ENCODE measurements around the gene QRICH1. TPM values are rescaled to one million over a fixed set of nuclear protein-coding genes. Genes with fewer than 3 reads are reported as not detected.

Gene QRICH1
- total and polyA plus RNA-seq, 12 donors, result 21.1 to 72.5 (median 57.6) TPM

- no peaks in the 10 kb centered on the region for H3K9me3 ChIP-seq
- intact Hi-C loops (cut with DNase I), result no loop called here
- H3K4me1 ChIP-seq, result no peaks in the 10 kb centered on the region
- H3K4me3 ChIP-seq, result no peak overlapping the region
- H3K27me3 ChIP-seq, result no peaks in the 10 kb centered on the region
- 93 to 97% methylated on average over 1 of the region's 1 CpG for WGBS, 2 donors
- H3K36me3 ChIP-seq, result peaks cover 0 to 90% (median 32%) of the 10 kb centered on the region in 9 donors
- ATAC-seq, result no peak
- TF ChIP-seq, protein P1, sequence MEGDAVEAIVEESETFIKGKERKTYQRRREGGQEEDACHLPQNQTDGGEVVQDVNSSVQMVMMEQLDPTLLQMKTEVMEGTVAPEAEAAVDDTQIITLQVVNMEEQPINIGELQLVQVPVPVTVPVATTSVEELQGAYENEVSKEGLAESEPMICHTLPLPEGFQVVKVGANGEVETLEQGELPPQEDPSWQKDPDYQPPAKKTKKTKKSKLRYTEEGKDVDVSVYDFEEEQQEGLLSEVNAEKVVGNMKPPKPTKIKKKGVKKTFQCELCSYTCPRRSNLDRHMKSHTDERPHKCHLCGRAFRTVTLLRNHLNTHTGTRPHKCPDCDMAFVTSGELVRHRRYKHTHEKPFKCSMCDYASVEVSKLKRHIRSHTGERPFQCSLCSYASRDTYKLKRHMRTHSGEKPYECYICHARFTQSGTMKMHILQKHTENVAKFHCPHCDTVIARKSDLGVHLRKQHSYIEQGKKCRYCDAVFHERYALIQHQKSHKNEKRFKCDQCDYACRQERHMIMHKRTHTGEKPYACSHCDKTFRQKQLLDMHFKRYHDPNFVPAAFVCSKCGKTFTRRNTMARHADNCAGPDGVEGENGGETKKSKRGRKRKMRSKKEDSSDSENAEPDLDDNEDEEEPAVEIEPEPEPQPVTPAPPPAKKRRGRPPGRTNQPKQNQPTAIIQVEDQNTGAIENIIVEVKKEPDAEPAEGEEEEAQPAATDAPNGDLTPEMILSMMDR (IDR thresholded peaks at IDR 0.05), result no peak
- no peak overlapping the region for H3K27ac ChIP-seq
- no peak for DNase-seq
Measured at GRCh38 chr3:49053543-49053942, 40.3 kb downstream of the QRICH1 start.

DNA sequence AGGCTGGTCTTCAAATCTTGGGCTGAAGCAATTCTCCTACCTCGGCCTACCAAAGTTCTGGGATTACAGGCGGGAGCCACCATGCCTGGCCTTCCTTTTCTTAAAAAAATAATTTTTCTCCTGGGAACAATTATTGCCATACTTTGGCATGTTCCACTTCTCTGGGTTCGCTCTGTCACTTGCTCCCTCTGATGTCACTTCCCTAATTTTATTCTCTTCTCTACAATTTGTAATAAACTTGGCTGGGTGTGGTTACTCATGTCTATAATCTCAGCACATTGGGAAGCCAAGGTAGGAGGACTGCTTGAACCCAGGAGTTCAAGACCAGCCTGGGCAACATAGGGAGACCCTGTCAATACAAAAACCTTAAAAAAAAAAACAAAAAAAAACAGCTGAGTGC, 58.6 kb downstream of the QRICH1 start:
- H3K4me3 ChIP-seq, result no peak overlapping the region
- H3K36me3 ChIP-seq, result peaks cover 0 to 100% (median 39%) of the 10 kb centered on the region in 9 donors
- H3K27ac ChIP-seq, result peak overlapping the region in 1 of 10 donors; percentile 4
- DNase-seq (no peak), ATAC-seq (no peak)
- H3K9me3 ChIP-seq, result no peaks in the 10 kb centered on the region
- intact Hi-C loops (cut with DNase I), result no loop called here
- TF ChIP-seq, protein P1 (IDR thresholded peaks at IDR 0.05), result no peak
- no peaks in the 10 kb centered on the region for H3K27me3 ChIP-seq
- WGBS, 2 donors, result 86 to 94% methylated on average over 3 of the region's 3 CpGs
- H3K4me1 ChIP-seq, result peaks cover 0 to 7% (median 0%) of the 10 kb centered on the region in 9 donors

DNA sequence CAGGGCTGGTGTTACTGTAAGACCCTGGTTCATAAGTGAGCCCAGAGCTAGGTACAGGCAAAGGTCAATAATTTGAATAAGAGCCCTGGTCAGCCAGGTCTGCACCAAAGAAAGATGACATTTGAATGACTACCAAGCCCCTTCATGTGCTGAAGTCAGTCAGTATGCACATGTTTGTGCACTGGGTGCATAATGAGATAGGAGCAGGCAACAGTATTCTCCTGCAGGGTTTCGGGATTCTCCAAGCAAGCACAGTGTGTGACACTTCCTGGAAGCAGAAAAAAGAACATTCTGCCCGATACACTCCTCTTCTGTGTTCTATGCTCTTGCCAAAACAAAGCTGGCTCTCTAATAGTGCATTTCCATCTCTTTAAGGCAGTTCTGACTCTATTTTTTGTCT, 59.2 kb downstream of the QRICH1 start:
- DNase-seq (no peak), ATAC-seq (no peak)
- Histone ChIP-seq H3K36me3 (peaks cover 0 to 100% (median 33%) of the 10 kb centered on the region in 9 donors), H3K27me3 (no peaks in the 10 kb centered on the region), H3K9me3 (no peaks in the 10 kb centered on the region), H3K4me3 (no peak overlapping the region), H3K4me1 (peaks cover 0 to 10% (median 3%) of the 10 kb centered on the region in 9 donors), H3K27ac (peak overlapping the region in 1 of 10 donors; percentile 4)
- WGBS, 2 donors, result 90 to 95% methylated on average over 2 of the region's 2 CpGs
- intact Hi-C loops (cut with DNase I), result no loop called here
- TF ChIP-seq, protein P1 (IDR thresholded peaks at IDR 0.05), result no peak

DNA sequence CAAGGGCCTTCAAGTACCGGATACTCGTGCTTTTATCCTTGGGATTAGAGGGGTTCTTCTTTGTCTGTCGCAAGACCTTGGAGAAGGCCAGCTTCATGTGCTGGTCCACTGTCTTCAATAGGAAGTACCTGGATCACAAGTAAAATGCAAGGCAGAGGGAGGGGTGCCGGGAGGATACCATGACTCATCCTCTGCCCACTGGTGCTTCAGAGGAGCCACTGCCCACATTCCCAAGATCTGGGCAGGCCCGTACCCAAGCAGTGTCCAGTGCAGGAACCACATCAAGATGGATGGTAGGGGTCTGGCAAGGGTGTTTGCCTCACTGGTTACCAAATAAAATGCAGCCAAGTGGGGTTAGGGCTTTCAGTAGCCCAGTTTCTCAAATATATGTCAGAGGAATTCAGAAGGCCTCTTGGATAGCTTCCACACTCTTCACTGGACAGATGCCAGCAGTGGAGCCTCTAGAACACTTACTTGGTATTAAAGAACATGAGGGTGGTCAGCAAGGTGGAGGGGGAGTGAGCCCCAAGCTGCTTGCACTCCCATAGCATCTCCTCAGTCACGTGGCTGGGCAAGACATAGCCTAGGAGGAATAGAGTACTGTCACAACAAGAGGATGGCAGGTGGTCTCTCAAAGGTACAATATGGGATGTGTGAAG, 61.1 kb downstream of the QRICH1 start:
- H3K36me3 ChIP-seq, result peaks cover 0 to 84% (median 28%) of the 10 kb centered on the region in 9 donors
- no peak overlapping the region for H3K4me3 ChIP-seq
- TF ChIP-seq, protein P1 (IDR thresholded peaks at IDR 0.05), result no peak
- no peak overlapping the region for H3K27ac ChIP-seq
- no peaks in the 10 kb centered on the region for H3K27me3 ChIP-seq
- ATAC-seq, result no peak
- peaks cover 6 to 27% (median 14%) of the 10 kb centered on the region in 9 donors for H3K4me1 ChIP-seq
- WGBS, 2 donors, result 87 to 88% methylated on average over 6 of the region's 6 CpGs
- no peak for DNase-seq
- no peaks in the 10 kb centered on the region for H3K9me3 ChIP-seq
- intact Hi-C loops (cut with DNase I), result no loop called here
